Vagina (tissue), 1 donor: ENCODE data around the gene TRNAU1AP. TPM values are rescaled to one million over a fixed set of nuclear protein-coding genes. Genes with fewer than 3 reads are reported as not detected.
A peak's percentile ranks its signal among the peaks of the same experiment; 100 is the strongest.

Source experiments
- small RNA-seq: library from RNA; depleted of rRNA; stranded (forward); fragments of <200 nt; gene quantifications from one replicate; pipeline ENCODE3, GENCODE V24; 2016
- total RNA-seq: library from RNA; depleted of rRNA; stranded (reverse); fragments of >200 nt; gene quantifications from one replicate; pipeline ENCODE4 v1.2.3, GENCODE V29; 2016

TRNAU1AP gene
- total RNA-seq, 1 donor from 2014 or later = 14.0 TPM

Small RNA genes lying within 50 kb of the gene (small RNA-seq; reads per million reads assigned to genes)
- gene SNORA16A (not detected), gene SNORA44 (not detected), gene SNORA61 (not detected), gene SNORA73A (not detected), gene SNORA73B (28.2 reads per million, percentile 96 among the genes with 10 or more reads in this experiment), gene SNORD99 (34,466 reads per million, percentile 100 among the genes with 10 or more reads in this experiment)

Other genes with a start within 250 kb of the TRNAU1AP start
- gene MED18, start 224.0 kb upstream of the TRNAU1AP start, total RNA-seq = 8.8 TPM
- gene PHACTR4, start 183.3 kb upstream of the TRNAU1AP start, total RNA-seq = 28.7 TPM
- gene RCC1, start 47.0 kb upstream of the TRNAU1AP start, total RNA-seq = 23.8 TPM
- gene RAB42, start 39.2 kb downstream of the TRNAU1AP start, total RNA-seq = 2.5 TPM
- gene TAF12, start 90.0 kb downstream of the TRNAU1AP start, total RNA-seq = 14.2 TPM
- not detected for gene RNU11, start 95.5 kb downstream of the TRNAU1AP start, total RNA-seq
- 11.0 TPM for gene GMEB1, start 115.7 kb downstream of the TRNAU1AP start, total RNA-seq
- 61.9 TPM for gene YTHDF2, start 183.9 kb downstream of the TRNAU1AP start, total RNA-seq